Keratinocyte (primary cell): ENCODE measurements around the gene MAP3K9. TPM values are rescaled to one million over a fixed set of nuclear protein-coding genes. Genes with fewer than 3 reads are reported as not detected.

ENCODE experiments used
- DNase-seq: peaks from one replicate; pipeline ENCODE4 v3.0.0-alpha.2; 2011; ENCODE audit warnings: low read depth, missing footprints, low spot score
- FAIRE-seq: peaks from 2 replicates; lab custom pipeline; 2011; peaks lifted over from hg19 to GRCh38; lab: Jason Lieb, UNC
- H2AFZ ChIP-seq: 2 replicates; pipeline ENCODE4 v1.6.0; 2012; ENCODE audit warnings: low read length, control low read depth, inconsistent platforms; ENCODE audit not compliant: control insufficient read depth
- H3K27ac ChIP-seq: 2 replicates; pipeline ENCODE4 v1.5.1; 2011; ENCODE audit warnings: low read length; ENCODE audit not compliant: control insufficient read depth, insufficient read depth
- H3K27me3 ChIP-seq: 3 replicates; pipeline ENCODE4 v1.6.0; 2011; ENCODE audit warnings: low read length; ENCODE audit not compliant: control insufficient read depth, insufficient read depth; ENCODE audit errors: extremely low read depth
- H3K36me3 ChIP-seq, 2 experiments: 2 replicates in 1 of 2; 3 replicates in 1 of 2; pipeline ENCODE4 v1.5.1; 2011; ENCODE audit warnings: low read length in 2 of 2, mild to moderate bottlenecking in 1 of 2; ENCODE audit not compliant: control insufficient read depth in 2 of 2, insufficient read depth in 2 of 2; ENCODE audit errors: extremely low read depth in 1 of 2
- H3K4me1 ChIP-seq: 3 replicates; pipeline ENCODE4 v1.5.1; 2011; ENCODE audit warnings: low read length; ENCODE audit not compliant: control insufficient read depth, insufficient read depth; ENCODE audit errors: extremely low read depth
- H3K4me2 ChIP-seq: 3 replicates; pipeline ENCODE4 v1.6.0; 2011; ENCODE audit warnings: low read depth, low read length; ENCODE audit not compliant: control insufficient read depth, insufficient read depth; ENCODE audit errors: extremely low read depth
- H3K4me3 ChIP-seq, 3 experiments: fragments of 200-600 bp in 1 of 3; sonication (generic) in 1 of 3; 2 replicates in 2 of 3; 3 replicates in 1 of 3; pipeline ENCODE4 v1.5.1; 2011 to 2016; ENCODE audit warnings: low read length in 3 of 3, mild to moderate bottlenecking in 3 of 3, control low read depth in 2 of 3, inconsistent platforms in 1 of 3, low read depth in 1 of 3, mixed read lengths in 1 of 3, mixed run types in 1 of 3, moderate library complexity in 1 of 3; ENCODE audit not compliant: control insufficient read depth in 2 of 3, insufficient read depth in 2 of 3; ENCODE audit errors: extremely low read depth in 1 of 3
- H3K79me2 ChIP-seq: 2 replicates; pipeline ENCODE4 v1.6.0; 2012; ENCODE audit warnings: low read length; ENCODE audit not compliant: control insufficient read depth, insufficient read depth
- H3K9ac ChIP-seq: 3 replicates; pipeline ENCODE4 v1.6.0; 2011; ENCODE audit warnings: low read length; ENCODE audit not compliant: control insufficient read depth, insufficient read depth; ENCODE audit errors: extremely low read depth
- H3K9me1 ChIP-seq: 3 replicates; pipeline ENCODE4 v1.6.0; 2011; ENCODE audit warnings: low read length; ENCODE audit not compliant: control insufficient read depth, insufficient read depth; ENCODE audit errors: extremely low read depth
- H3K9me3 ChIP-seq: 2 replicates; pipeline ENCODE4 v1.5.1; 2012; ENCODE audit warnings: low read depth, low read length; ENCODE audit not compliant: control insufficient read depth
- H4K20me1 ChIP-seq: 3 replicates; pipeline ENCODE4 v1.6.0; 2011; ENCODE audit warnings: low read length; ENCODE audit not compliant: control insufficient read depth, insufficient read depth; ENCODE audit errors: extremely low read depth
- CTCF ChIP-seq, 3 experiments: IDR thresholded peaks in 1 of 3; conservative IDR thresholded peaks in 1 of 3; optimal IDR thresholded peaks in 1 of 3; 2 replicates in 2 of 3; 3 replicates in 1 of 3; pipeline versions ENCODE3 to v1.5.1; 2011; ENCODE audit warnings: low read length in 3 of 3, mild to moderate bottlenecking in 3 of 3, moderate library complexity in 2 of 3, control low read depth in 1 of 3, inconsistent platforms in 1 of 3; ENCODE audit not compliant: insufficient read depth in 2 of 3; ENCODE audit errors: extremely low read depth in 1 of 3
- EZH2 ChIP-seq: IDR thresholded peaks from one replicate; pipeline ENCODE4 v1.6.1; 2012; ENCODE audit warnings: inconsistent platforms, mild to moderate bottlenecking, low read length, moderate library complexity
- dilution Hi-C: fragments of 300-500 bp; cut with MboI; formaldehyde crosslinking; loops from one replicate; pipeline ENCODE4 v1.7.0; 2020; ENCODE audit warnings: low sequenced_read_pairs; ENCODE audit not compliant: extremely low pct_ligation_motif_present
- polyA plus RNA-seq, 5 experiments: library from polyadenylated mRNA; depleted of rRNA in 3 of 5; stranded (reverse) in 3 of 5; stranded (forward) in 1 of 5; unstranded in 1 of 5; fragments of >200 nt; gene quantifications; 1 replicate in 1 of 5; 2 replicates in 3 of 5; 3 replicates in 1 of 5; pipeline versions ENCODE4 v1.2.1 to v1.2.3, GENCODE V29; 2011 to 2012; ENCODE audit warnings: missing spikeins in 2 of 5, low read depth in 1 of 5, low replicate concordance in 1 of 5

The MAP3K9 gene
- polyA plus RNA-seq, 1 donor (not counting 4 experiments of a cell fraction or from before 2014, with no cell fraction given): 7.2 TPM

- no peaks in the 10 kb centered on the region for H3K9me3 ChIP-seq
- H3K79me2 ChIP-seq: peaks cover 4% of the 10 kb centered on the region
- H3K9ac ChIP-seq: no peak overlapping the region
- H2AFZ ChIP-seq: no peak overlapping the region
- H3K4me2 ChIP-seq: no peak overlapping the region
- H3K36me3 ChIP-seq: peaks cover 10 to 39% of the 10 kb centered on the region in 2 experiments
- no peak for TF ChIP-seq EZH2
- no peak for TF ChIP-seq CTCF (optimal IDR thresholded peaks at IDR 0.05 in 1 of 3, IDR thresholded peaks at IDR 0.05 in 1 of 3, conservative IDR thresholded peaks at IDR 0.05 in 1 of 3; ENCODE audit: extremely low read depth in 1 of 3, insufficient read depth in 2 of 3, low read length in 3 of 3)
- FAIRE-seq (no peak), DNase-seq (no peak)
- H3K9me1 ChIP-seq: no peaks in the 10 kb centered on the region
- no peak overlapping the region for H3K27ac ChIP-seq
- no peaks in the 10 kb centered on the region for H4K20me1 ChIP-seq
- dilution Hi-C loops: no loop called here
- no peak overlapping the region for H3K4me3 ChIP-seq
- H3K4me1 ChIP-seq: no peaks in the 10 kb centered on the region
- no peaks in the 10 kb centered on the region for H3K27me3 ChIP-seq
Measured at GRCh38 chr14:70748422-70748821, 60.9 kb downstream of the MAP3K9 start.

- no peak overlapping the region for H3K9ac ChIP-seq
- H3K27me3 ChIP-seq: no peaks in the 10 kb centered on the region
- H3K4me1 ChIP-seq: no peaks in the 10 kb centered on the region
- dilution Hi-C loops: no loop called here
- H3K79me2 ChIP-seq: no peaks in the 10 kb centered on the region
- H3K36me3 ChIP-seq: peaks cover 16 to 33% of the 10 kb centered on the region in 2 experiments
- H3K27ac ChIP-seq: no peak overlapping the region
- no peak overlapping the region for H3K4me2 ChIP-seq
- H2AFZ ChIP-seq: no peak overlapping the region
- H3K9me1 ChIP-seq: no peaks in the 10 kb centered on the region
- DNase-seq (no peak), FAIRE-seq (no peak)
- no peaks in the 10 kb centered on the region for H4K20me1 ChIP-seq
- no peak overlapping the region for H3K4me3 ChIP-seq
- no peaks in the 10 kb centered on the region for H3K9me3 ChIP-seq
- TF ChIP-seq EZH2 (no peak), CTCF (optimal IDR thresholded peaks at IDR 0.05 in 1 of 3, IDR thresholded peaks at IDR 0.05 in 1 of 3, conservative IDR thresholded peaks at IDR 0.05 in 1 of 3; ENCODE audit: extremely low read depth in 1 of 3, insufficient read depth in 2 of 3, low read length in 3 of 3) (no peak)
Measured at GRCh38 chr14:70744641-70745040, 64.7 kb downstream of the MAP3K9 start.
